Astrocyte (in vitro differentiated cells and primary cell): ENCODE data around the gene TMC1. TPM values are rescaled to one million over a fixed set of nuclear protein-coding genes. Genes with fewer than 3 reads are reported as not detected.

Experiments
- DNase-seq: peaks from one replicate; pipeline ENCODE4 v3.0.0-alpha.2; 2010; ENCODE audit warnings: low read depth
- FAIRE-seq: peaks from 2 replicates; lab custom pipeline; 2011; peaks lifted over from hg19 to GRCh38; lab: Jason Lieb, UNC
- H2AFZ ChIP-seq: 2 replicates; pipeline ENCODE4 v1.6.0; 2012; ENCODE audit warnings: low read depth, low read length, inconsistent platforms
- H3K27ac ChIP-seq: 2 replicates; pipeline ENCODE4 v1.5.1; 2011; ENCODE audit warnings: low read depth, low read length, inconsistent platforms
- H3K27me3 ChIP-seq: 2 replicates; pipeline ENCODE4 v1.6.0; 2011; ENCODE audit warnings: low read length, inconsistent platforms; ENCODE audit not compliant: insufficient read depth
- H3K36me3 ChIP-seq: 2 replicates; pipeline ENCODE4 v1.5.1; 2011; ENCODE audit warnings: low read length, inconsistent platforms; ENCODE audit not compliant: insufficient read depth
- H3K4me1 ChIP-seq: 2 replicates; pipeline ENCODE4 v1.5.1; 2011; ENCODE audit warnings: low read length, inconsistent platforms; ENCODE audit not compliant: insufficient read depth
- H3K4me2 ChIP-seq: 2 replicates; pipeline ENCODE4 v1.6.0; 2012; ENCODE audit warnings: low read length, inconsistent platforms
- H3K4me3 ChIP-seq: 2 replicates; pipeline ENCODE4 v1.5.1; 2011; ENCODE audit warnings: low read depth, mild to moderate bottlenecking, low read length, inconsistent platforms; ENCODE audit not compliant: insufficient read depth
- H3K79me2 ChIP-seq: 2 replicates; pipeline ENCODE4 v1.6.0; 2012; ENCODE audit warnings: mild to moderate bottlenecking, low read length, inconsistent platforms; ENCODE audit not compliant: insufficient read depth
- H3K9ac ChIP-seq: 2 replicates; pipeline ENCODE4 v1.6.0; 2012; ENCODE audit warnings: mild to moderate bottlenecking, low read length, inconsistent platforms
- H3K9me3 ChIP-seq: 2 replicates; pipeline ENCODE4 v1.5.1; 2012; ENCODE audit warnings: low read depth, mild to moderate bottlenecking, low read length, inconsistent platforms; ENCODE audit not compliant: insufficient read depth
- H4K20me1 ChIP-seq: 2 replicates; pipeline ENCODE4 v1.6.0; 2012; ENCODE audit warnings: low read length, inconsistent platforms; ENCODE audit not compliant: insufficient read depth
- H3K27ac Mint-ChIP-seq: one replicate; pipeline ENCODE4 v1.8.0; 2021; ENCODE audit warnings: mild to moderate bottlenecking, mixed read lengths; ENCODE audit not compliant: unreplicated experiment
- H3K27me3 Mint-ChIP-seq: one replicate; pipeline ENCODE4 v1.8.0; 2021; ENCODE audit warnings: low read depth, mixed read lengths; ENCODE audit not compliant: unreplicated experiment
- H3K36me3 Mint-ChIP-seq: one replicate; pipeline ENCODE4 v1.8.0; 2021; ENCODE audit warnings: low read depth, mixed read lengths; ENCODE audit not compliant: unreplicated experiment
- H3K4me1 Mint-ChIP-seq: one replicate; pipeline ENCODE4 v1.8.0; 2021; ENCODE audit warnings: low read depth, mixed read lengths; ENCODE audit not compliant: unreplicated experiment
- H3K4me3 Mint-ChIP-seq: one replicate; pipeline ENCODE4 v1.8.0; 2021; ENCODE audit warnings: mild to moderate bottlenecking, moderate library complexity, mixed read lengths; ENCODE audit not compliant: unreplicated experiment
- H3K9me3 Mint-ChIP-seq: one replicate; pipeline ENCODE4 v1.8.0; 2021; ENCODE audit warnings: mild to moderate bottlenecking, mixed read lengths; ENCODE audit not compliant: unreplicated experiment
- CTCF ChIP-seq: IDR thresholded peaks from 2 replicates; pipeline ENCODE4 v1.5.1; 2011; ENCODE audit warnings: low read depth, mild to moderate bottlenecking, inconsistent platforms, low read length, moderate library complexity; ENCODE audit not compliant: insufficient read depth
- EZH2 ChIP-seq: IDR thresholded peaks from 2 replicates; pipeline ENCODE4 v1.6.1; 2012; ENCODE audit warnings: mild to moderate bottlenecking, low read length, inconsistent platforms; ENCODE audit not compliant: insufficient read depth
- total RNA-seq: library from RNA; stranded (reverse); gene quantifications from 2 replicates; pipeline ENCODE4 v1.2.1, GENCODE V29; 2021

TMC1 gene
- total RNA-seq, 1 donor from 2014 or later = not detected

- H2AFZ ChIP-seq = no peak overlapping the region
- no peaks in the 10 kb centered on the region for H3K27me3 ChIP-seq
- Mint-ChIP-seq H3K4me3 (no peak overlapping the region), H3K27ac (no peak overlapping the region), H3K4me1 (peaks cover 10% of the 10 kb centered on the region), H3K9me3 (peaks cover 2% of the 10 kb centered on the region), H3K36me3 (no peaks in the 10 kb centered on the region), H3K27me3 (no peaks in the 10 kb centered on the region)
- H3K4me2 ChIP-seq = no peak overlapping the region
- no peaks in the 10 kb centered on the region for H3K4me1 ChIP-seq
- no peak overlapping the region for H3K4me3 ChIP-seq
- TF ChIP-seq EZH2 = no peak
- TF ChIP-seq CTCF = no peak
- DNase-seq (no peak), FAIRE-seq (no peak)
- H3K36me3 ChIP-seq = no peaks in the 10 kb centered on the region
- H3K79me2 ChIP-seq = no peaks in the 10 kb centered on the region
- H3K9me3 ChIP-seq = no peaks in the 10 kb centered on the region
- H4K20me1 ChIP-seq = no peaks in the 10 kb centered on the region
- no peak overlapping the region for H3K27ac ChIP-seq
- H3K9ac ChIP-seq = no peak overlapping the region
These were observed 268.5 kb downstream of the TMC1 start for GRCh38 chr9:72789885-72790284.

DNA sequence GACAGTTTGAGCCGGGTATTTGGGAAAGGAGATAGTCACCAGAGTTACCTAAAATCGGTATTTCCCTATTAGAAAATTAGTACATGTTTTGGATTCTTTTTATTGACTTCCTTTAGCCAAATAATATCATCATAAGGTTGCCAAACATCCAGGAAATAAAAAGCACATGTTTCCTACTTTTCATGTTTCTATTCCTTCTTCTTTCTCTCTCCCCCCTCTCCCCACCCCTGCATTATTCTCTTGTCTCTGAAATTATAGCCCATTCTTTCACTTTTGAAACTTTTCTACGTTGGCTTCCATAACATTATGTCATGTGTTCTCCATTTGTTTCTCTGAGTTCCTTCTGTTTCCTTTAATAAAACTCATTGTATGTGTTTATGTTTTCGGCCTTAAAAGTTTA lies 269.6 kb downstream of the TMC1 start:
- peaks cover 10% of the 10 kb centered on the region for H3K4me1 Mint-ChIP-seq
- H3K9me3 Mint-ChIP-seq = peaks cover 5% of the 10 kb centered on the region
- H3K36me3 ChIP-seq = no peaks in the 10 kb centered on the region
- H3K27ac ChIP-seq = no peak overlapping the region
- no peak for TF ChIP-seq EZH2
- no peak for TF ChIP-seq CTCF
- FAIRE-seq (no peak), DNase-seq (no peak)
- no peak overlapping the region for H3K4me2 ChIP-seq
- no peaks in the 10 kb centered on the region for H3K9me3 ChIP-seq
- no peaks in the 10 kb centered on the region for H3K79me2 ChIP-seq
- H3K4me3 ChIP-seq = no peak overlapping the region
- no peak overlapping the region for H3K27ac Mint-ChIP-seq
- H3K4me3 Mint-ChIP-seq = no peak overlapping the region
- no peak overlapping the region for H2AFZ ChIP-seq
- H4K20me1 ChIP-seq = no peaks in the 10 kb centered on the region
- H3K4me1 ChIP-seq = no peaks in the 10 kb centered on the region
- H3K36me3 Mint-ChIP-seq = no peaks in the 10 kb centered on the region
- H3K9ac ChIP-seq = no peak overlapping the region
- H3K27me3 Mint-ChIP-seq = no peaks in the 10 kb centered on the region
- no peaks in the 10 kb centered on the region for H3K27me3 ChIP-seq

DNA sequence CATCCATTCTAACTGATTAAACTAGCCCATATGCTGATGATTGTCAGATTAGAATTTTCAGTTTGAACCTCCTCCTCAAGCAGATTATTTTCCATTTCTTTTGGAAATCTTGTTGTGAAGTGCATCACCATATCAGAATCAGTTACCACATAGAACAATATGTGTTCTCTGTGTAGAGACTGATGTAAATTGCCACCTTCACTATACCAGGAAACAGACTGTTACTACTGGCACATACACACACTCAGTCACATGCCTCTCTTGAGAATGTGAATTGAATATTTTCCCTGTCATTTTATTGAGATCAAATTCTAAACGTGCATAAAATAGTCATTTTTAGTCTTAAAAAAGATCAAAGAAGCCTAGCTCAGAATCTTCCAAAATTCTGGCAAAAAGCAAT lies 270.0 kb downstream of the TMC1 start:
- H3K9me3 ChIP-seq = no peaks in the 10 kb centered on the region

More for the DNA sequence above, 270.0 kb downstream of the TMC1 start:
- Mint-ChIP-seq H3K9me3 (peaks cover 8% of the 10 kb centered on the region), H3K36me3 (no peaks in the 10 kb centered on the region), H3K27me3 (no peaks in the 10 kb centered on the region), H3K27ac (no peak overlapping the region), H3K4me1 (peaks cover 10% of the 10 kb centered on the region), H3K4me3 (no peak overlapping the region)
- H2AFZ ChIP-seq = no peak overlapping the region
- H3K9ac ChIP-seq = no peak overlapping the region
- H3K4me2 ChIP-seq = no peak overlapping the region
- H3K4me3 ChIP-seq = no peak overlapping the region
- FAIRE-seq (no peak), DNase-seq (no peak)
- H3K4me1 ChIP-seq = no peaks in the 10 kb centered on the region
- H3K79me2 ChIP-seq = no peaks in the 10 kb centered on the region
- no peak for TF ChIP-seq EZH2
- no peak overlapping the region for H3K27ac ChIP-seq
- H3K36me3 ChIP-seq = no peaks in the 10 kb centered on the region
- H4K20me1 ChIP-seq = no peaks in the 10 kb centered on the region
- H3K27me3 ChIP-seq = no peaks in the 10 kb centered on the region
